Pancreas (tissue), 10 donors: ENCODE results near the gene ZDHHC18. TPM values are rescaled to one million over a fixed set of nuclear protein-coding genes. Genes with fewer than 3 reads are reported as not detected.
"Not testable (repeated sequence)": the region's sequence is repeated elsewhere in the genome, so short reads cannot be mapped to it uniquely, and the experiment has no call there.

Source experiments
- ATAC-seq, 4 donors: fragments of 200-7000 bp; cut with Tn5 transposase; one replicate each; pipeline versions ENCODE4 v1.8.0 to v1.9.1; 2020; ENCODE audit warnings: mild to moderate bottlenecking in 4 of 4, moderate library complexity in 4 of 4
- DNase-seq, 6 donors: peaks; one replicate each; pipeline ENCODE4 v3.0.0-alpha.2; 2020
- FAIRE-seq: peaks from 2 replicates; lab custom pipeline; 2012; peaks lifted over from hg19 to GRCh38; lab: Jason Lieb, UNC
- H3K27ac ChIP-seq, 4 donors: fragments of 200-600 bp; sonication (generic); 1 replicate in 3 of 4; 2 replicates in 1 of 4; pipeline versions ENCODE4 v1.5.0 to v1.8.0; 2020
- H3K27me3 ChIP-seq, 4 donors: fragments of 200-600 bp; one replicate each; pipeline ENCODE4 v1.8.0; 2021
- H3K36me3 ChIP-seq, 3 donors: fragments of 200-600 bp; sonication (generic) in 1 of 3; one replicate each; pipeline versions ENCODE4 v1.5.0 to v1.8.0; 2020 to 2021
- H3K4me1 ChIP-seq, 3 donors: fragments of 200-600 bp; one replicate each; pipeline ENCODE4 v1.8.0; 2021
- H3K4me3 ChIP-seq, 4 donors: fragments of 200-600 bp; sonication (generic) in 2 of 4; one replicate each; pipeline versions ENCODE4 v1.5.0 to v1.8.0; 2020 to 2021
- H3K9me3 ChIP-seq, 4 donors: fragments of 200-600 bp; one replicate each; pipeline ENCODE4 v1.8.0; 2021
- WGBS, 2 donors: extraction: QIAGEN DNeasy Blood & Tissue Kit; methylation state at CpG; one replicate each; pipeline ENCODE4 v1.1.7; 2013; 5-methylcytosine and 5-hydroxymethylcytosine counted together
- intact Hi-C, 3 donors: fragments of 100-400 bp; cut with DNase I; formaldehyde crosslinking; loops; one replicate each; pipeline versions ENCODE4 v1.11.1 to v1.14.2; 2022
- polyA plus RNA-seq, 2 donors: library from polyadenylated mRNA; stranded (reverse); fragments of 200-250 nt; gene quantifications; one replicate each; pipeline ENCODE4 v1.2.3, GENCODE V29; 2013
- total RNA-seq, 6 donors: library from RNA; stranded (reverse); fragmentation: NEBNext Ultra II Directional in 4 of 6; extraction: Animal tissue kit (Norgen Biotek cat#: 25700) in 4 of 6; gene quantifications; one replicate each; pipeline versions ENCODE4 v1.2.1 to v1.2.4, GENCODE V29; 2021 to 2023
- TF ChIP-seq, protein P1 (sequence below), 4 donors: fragments of 200-600 bp; sonication (generic) in 3 of 4; IDR thresholded peaks; one replicate each; pipeline versions ENCODE4 v1.5.0 to v1.8.0; 2021; ENCODE audit warnings: antibody characterized with exemption in 4 of 4
- donor health status: healthy with polysubstance abuse.
- donor health status: DM: no; HTN: no; CAD: no; lungs with moderate emphysema.
- donor health status: DM: no; HTN: no; CAD: no.
- donor health status: control.
- donor health status: control.
- donor health status: Bipolar disorder and iron deficiency.
- donor health status: DM: yes; HTN: yes; CAD: no.
- donor health status: DM: no; HTN: no; CAD: no.
- donor health status: DM: no; HTN: no; CAD: no.
- donor health status: DM: yes; HTN: yes; CAD: no.

The ZDHHC18 gene
- total and polyA plus RNA-seq, 8 donors = 3.4 to 9.9 (median 6.0) TPM

DNA sequence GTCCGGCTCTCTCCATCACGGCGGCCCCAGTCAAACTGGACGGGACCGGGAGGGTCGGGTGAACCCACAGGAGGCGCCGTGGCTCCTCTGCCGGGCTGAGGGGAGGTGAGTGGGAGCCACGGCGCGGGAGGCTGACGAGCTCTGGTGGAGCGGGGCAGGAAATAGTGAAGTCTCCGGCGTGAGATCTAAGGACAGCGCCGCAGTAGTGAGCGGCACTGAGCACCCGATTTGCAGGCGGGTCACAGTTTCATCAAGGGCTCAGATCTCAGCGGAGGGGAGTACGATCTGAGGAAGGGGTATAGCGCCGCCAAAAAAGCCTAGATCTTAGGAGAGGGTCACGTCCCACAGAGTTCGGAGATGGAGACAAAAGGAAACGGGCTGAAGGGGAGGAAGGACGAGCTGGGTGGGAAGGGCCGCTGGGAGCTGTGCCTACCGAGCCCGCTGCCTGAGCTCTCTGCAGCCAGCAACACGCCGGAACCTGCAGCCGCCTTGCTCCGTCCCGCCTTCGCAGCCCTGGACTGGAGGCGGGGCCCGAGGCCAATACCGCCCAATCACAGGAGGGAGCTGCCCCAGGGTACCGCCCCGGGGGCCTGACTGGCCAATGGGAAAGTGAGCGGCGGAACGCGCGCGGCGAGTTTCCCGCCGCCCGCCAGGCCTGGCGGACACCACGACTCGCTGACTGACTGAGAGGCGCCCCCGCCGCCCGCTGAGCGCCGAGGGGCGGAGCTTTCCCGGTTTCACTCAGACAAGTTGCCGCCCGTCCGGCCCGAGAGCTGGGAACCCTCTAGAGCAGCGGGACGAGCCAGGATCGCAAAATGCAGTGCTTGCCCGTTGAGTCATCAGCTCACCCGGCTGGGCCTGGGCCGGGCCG, 38.4 kb downstream of the ZDHHC18 start:
- intact Hi-C loops = no loop called here
- no peaks in the 10 kb centered on the region for H3K4me1 ChIP-seq
- 0 to 1% methylated on average over 59 to 75 of the region's 75 CpGs for WGBS, 2 donors
- no peaks in the 10 kb centered on the region for H3K36me3 ChIP-seq
- ATAC-seq = peak; percentile 93 to 97 (median 96)
- H3K4me3 ChIP-seq = peak overlapping the region; percentile 40 to 66 (median 50)
- H3K9me3 ChIP-seq = no peaks in the 10 kb centered on the region
- DNase-seq = peak; percentile 95 to 99 (median 98)
- TF ChIP-seq, protein P1, sequence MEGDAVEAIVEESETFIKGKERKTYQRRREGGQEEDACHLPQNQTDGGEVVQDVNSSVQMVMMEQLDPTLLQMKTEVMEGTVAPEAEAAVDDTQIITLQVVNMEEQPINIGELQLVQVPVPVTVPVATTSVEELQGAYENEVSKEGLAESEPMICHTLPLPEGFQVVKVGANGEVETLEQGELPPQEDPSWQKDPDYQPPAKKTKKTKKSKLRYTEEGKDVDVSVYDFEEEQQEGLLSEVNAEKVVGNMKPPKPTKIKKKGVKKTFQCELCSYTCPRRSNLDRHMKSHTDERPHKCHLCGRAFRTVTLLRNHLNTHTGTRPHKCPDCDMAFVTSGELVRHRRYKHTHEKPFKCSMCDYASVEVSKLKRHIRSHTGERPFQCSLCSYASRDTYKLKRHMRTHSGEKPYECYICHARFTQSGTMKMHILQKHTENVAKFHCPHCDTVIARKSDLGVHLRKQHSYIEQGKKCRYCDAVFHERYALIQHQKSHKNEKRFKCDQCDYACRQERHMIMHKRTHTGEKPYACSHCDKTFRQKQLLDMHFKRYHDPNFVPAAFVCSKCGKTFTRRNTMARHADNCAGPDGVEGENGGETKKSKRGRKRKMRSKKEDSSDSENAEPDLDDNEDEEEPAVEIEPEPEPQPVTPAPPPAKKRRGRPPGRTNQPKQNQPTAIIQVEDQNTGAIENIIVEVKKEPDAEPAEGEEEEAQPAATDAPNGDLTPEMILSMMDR (IDR thresholded peaks at IDR 0.05) = no peak
- no peaks in the 10 kb centered on the region for H3K27me3 ChIP-seq
- H3K27ac ChIP-seq = peak overlapping the region; percentile 81 to 100 (median 94)
- peak; percentile 90 for FAIRE-seq

DNA sequence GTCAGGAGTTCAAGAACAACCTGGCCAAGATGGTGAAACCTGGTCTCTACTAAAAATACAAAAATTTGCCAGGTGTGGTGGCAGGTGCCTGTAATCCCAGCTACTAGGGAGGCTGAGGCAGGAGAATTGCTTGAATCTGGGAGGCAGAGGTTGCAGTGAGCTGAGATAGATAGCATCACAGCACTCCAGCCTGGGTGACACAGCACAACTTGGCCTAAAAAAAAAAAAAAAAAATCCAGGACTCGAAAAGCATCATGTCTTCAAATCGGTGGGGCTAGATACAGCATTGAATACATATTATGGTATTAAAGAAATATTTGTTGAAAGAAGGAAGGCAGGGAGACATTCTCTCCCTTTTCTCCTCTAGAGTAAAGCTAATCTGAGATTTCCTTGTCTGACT, 46.6 kb downstream of the ZDHHC18 start:
- H3K27me3 ChIP-seq, H3K27ac ChIP-seq, H3K4me1 ChIP-seq, FAIRE-seq, intact Hi-C loops, ATAC-seq, H3K36me3 ChIP-seq, H3K4me3 ChIP-seq, H3K9me3 ChIP-seq, DNase-seq: not testable (repeated sequence)
- WGBS, 2 donors = 69% methylated on average over 2 of the region's 2 CpGs

DNA sequence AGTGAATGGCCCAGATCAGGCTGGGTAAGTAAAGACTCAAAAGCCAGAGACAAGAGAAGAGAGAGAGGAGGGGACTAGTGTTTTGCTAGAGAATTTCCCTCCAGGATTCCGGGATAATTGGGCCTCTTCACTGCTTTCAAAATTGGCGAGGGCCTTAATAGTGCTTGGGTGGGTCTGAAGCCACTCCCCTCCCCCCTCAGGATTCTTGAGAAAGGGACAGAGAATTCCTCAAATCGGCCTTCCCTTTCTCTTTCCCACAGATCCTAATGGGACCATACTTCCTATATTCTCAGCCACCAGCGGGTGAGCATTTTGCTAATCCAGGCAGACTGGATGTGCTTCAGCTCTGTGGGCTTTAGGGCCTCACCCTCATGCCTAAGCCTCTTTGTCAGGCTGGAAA, 48.4 kb downstream of the ZDHHC18 start:
- WGBS, 2 donors = 63 to 78% methylated on average over 4 of the region's 4 CpGs

DNA sequence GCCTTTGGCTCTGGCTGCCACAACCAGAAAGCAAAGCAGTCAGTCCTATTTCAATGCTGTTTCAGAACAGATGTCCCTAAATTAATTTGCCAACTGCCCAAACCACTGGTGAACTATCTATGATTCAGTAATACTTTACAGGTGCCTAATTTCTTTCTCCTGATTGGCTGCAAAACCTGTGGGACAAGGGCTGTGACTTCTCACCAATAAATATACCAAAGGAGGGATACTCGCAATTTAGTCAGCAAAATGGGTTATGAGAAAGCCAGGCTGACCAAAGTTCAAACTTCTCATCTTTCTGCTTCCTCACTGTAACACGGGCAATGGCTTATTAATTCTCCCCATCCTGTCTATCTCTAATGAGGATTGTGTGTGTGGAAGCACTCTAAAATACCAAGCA, 50.8 kb downstream of the ZDHHC18 start:
- intact Hi-C loops = no loop called here
- Histone ChIP-seq H3K27me3 (no peaks in the 10 kb centered on the region), H3K27ac (no peak overlapping the region), H3K4me3 (no peak overlapping the region), H3K36me3 (peaks cover 0 to 22% (median 17%) of the 10 kb centered on the region in 3 donors), H3K4me1 (no peaks in the 10 kb centered on the region), H3K9me3 (no peaks in the 10 kb centered on the region)
- ATAC-seq = no peak
- DNase-seq = no peak
- 72% methylated on average over 2 of the region's 2 CpGs for WGBS, 2 donors
- TF ChIP-seq, protein P1 (IDR thresholded peaks at IDR 0.05) = no peak
- FAIRE-seq = no peak

More for the DNA sequence above, 48.4 kb downstream of the ZDHHC18 start:
- ATAC-seq (no peak), DNase-seq (no peak), FAIRE-seq (no peak)
- Histone ChIP-seq H3K4me3 (no peak overlapping the region), H3K4me1 (no peaks in the 10 kb centered on the region), H3K9me3 (no peaks in the 10 kb centered on the region), H3K36me3 (peaks cover 0 to 5% (median 5%) of the 10 kb centered on the region in 3 donors), H3K27me3 (no peaks in the 10 kb centered on the region), H3K27ac (no peak overlapping the region)
- intact Hi-C loops = no loop called here
- TF ChIP-seq, protein P1 (IDR thresholded peaks at IDR 0.05) = no peak

DNA sequence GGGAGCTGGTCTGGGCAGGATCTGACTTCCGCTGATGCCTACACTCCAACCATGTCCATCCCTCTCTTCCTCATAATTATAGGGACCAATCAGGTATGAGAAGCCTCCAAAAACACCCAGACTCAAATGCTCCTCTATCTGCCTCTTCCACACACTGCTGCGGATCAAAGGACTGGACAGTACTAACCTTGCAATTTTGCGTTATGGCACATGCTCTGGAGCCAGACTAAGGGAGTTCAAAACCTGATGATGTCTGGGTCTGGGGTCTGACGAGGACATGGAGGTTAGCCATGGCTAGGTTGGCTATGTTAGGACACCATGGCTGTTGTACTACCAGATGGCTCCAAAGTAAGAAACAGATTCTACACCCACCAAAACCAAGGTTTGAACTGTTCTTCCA, 53.3 kb downstream of the ZDHHC18 start:
- no peaks in the 10 kb centered on the region for H3K27me3 ChIP-seq
- H3K36me3 ChIP-seq = peaks cover 8 to 42% (median 41%) of the 10 kb centered on the region in 3 donors
- ATAC-seq (no peak), DNase-seq (no peak), FAIRE-seq (no peak)
- H3K4me3 ChIP-seq = no peak overlapping the region
- H3K27ac ChIP-seq = no peak overlapping the region
- WGBS, 2 donors = 95 to 97% methylated on average over 4 of the region's 4 CpGs
- intact Hi-C loops = loop anchor here in 1 of 3 donors (5.0 kb wide), 1 partner anchor 277 kb away; no protein-coding TSS in a partner anchor
- H3K4me1 ChIP-seq = no peaks in the 10 kb centered on the region
- TF ChIP-seq, protein P1 (IDR thresholded peaks at IDR 0.05) = no peak
- no peaks in the 10 kb centered on the region for H3K9me3 ChIP-seq

DNA sequence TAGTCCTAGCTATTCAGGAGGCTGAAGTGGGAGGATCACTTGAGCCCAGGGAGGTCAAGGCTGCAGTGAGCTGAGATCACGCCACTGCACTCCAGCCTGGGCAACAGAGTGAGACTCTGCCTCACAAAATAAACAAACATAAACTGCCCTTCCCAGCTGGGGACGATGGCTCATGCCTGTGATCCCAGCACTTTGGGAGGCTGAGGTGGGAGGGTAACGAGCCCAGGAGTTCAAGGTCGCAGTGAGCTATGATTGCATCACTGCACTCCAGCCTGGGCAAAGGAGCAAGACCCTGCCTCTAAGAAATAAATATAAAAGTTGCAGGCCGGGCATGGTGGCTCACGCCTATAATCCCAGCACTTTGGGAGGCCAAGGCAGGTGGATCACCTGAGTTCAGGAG, 55.1 kb downstream of the ZDHHC18 start:
- peaks cover 13 to 58% (median 53%) of the 10 kb centered on the region in 3 donors for H3K36me3 ChIP-seq
- H3K4me1 ChIP-seq, H3K4me3 ChIP-seq, FAIRE-seq, H3K9me3 ChIP-seq, ATAC-seq, H3K27me3 ChIP-seq, DNase-seq, H3K27ac ChIP-seq: not testable (repeated sequence)
- intact Hi-C loops = loop anchor here in 1 of 3 donors (5.0 kb wide), 1 partner anchor 279 kb away; no protein-coding TSS in a partner anchor
- WGBS, 2 donors = 70 to 72% methylated on average over 6 of the region's 6 CpGs
